OCI-LY1 (cell line): ENCODE data around the gene ITPKC.
A peak's percentile ranks its signal among the peaks of the same experiment; 100 is the strongest.

Experiments
- H2AFZ ChIP-seq: fragments of 200-600 bp; sonication (generic), shearing (Covaris generic); 2 replicates; pipeline ENCODE4 v1.6.0; 2014; ENCODE audit warnings: antibody characterized with exemption, mild to moderate bottlenecking, low read length
- H3F3A ChIP-seq: fragments of 200-600 bp; sonication (generic), shearing (Covaris generic); 2 replicates; pipeline ENCODE4 v1.6.0; 2014; ENCODE audit warnings: mild to moderate bottlenecking, antibody characterized with exemption, low read length, moderate library complexity; ENCODE audit not compliant: insufficient read depth
- H3K27ac ChIP-seq: fragments of 200-600 bp; sonication (generic); 2 replicates; pipeline ENCODE4 v1.5.1; 2014; ENCODE audit warnings: low read length, mixed run types, mild to moderate bottlenecking, low read depth; ENCODE audit not compliant: poor library complexity, severe bottlenecking
- H3K27me3 ChIP-seq: fragments of 200-600 bp; sonication (generic); 2 replicates; pipeline ENCODE4 v1.6.0; 2014; ENCODE audit warnings: antibody characterized with exemption, mild to moderate bottlenecking, low read length, moderate library complexity; ENCODE audit not compliant: insufficient read depth
- H3K36me3 ChIP-seq: fragments of 200-600 bp; sonication (generic); 2 replicates; pipeline ENCODE4 v1.6.1; 2014; ENCODE audit warnings: mild to moderate bottlenecking, antibody characterized with exemption, low read length, moderate library complexity, mixed read lengths; ENCODE audit not compliant: insufficient read depth
- H3K4me1 ChIP-seq: fragments of 200-600 bp; sonication (generic); 2 replicates; pipeline ENCODE4 v1.5.1; 2014; ENCODE audit warnings: mild to moderate bottlenecking, low read length, moderate library complexity; ENCODE audit not compliant: insufficient read depth, severe bottlenecking
- H3K4me2 ChIP-seq: fragments of 200-600 bp; sonication (generic), shearing (Covaris generic); 2 replicates; pipeline ENCODE4 v1.6.1; 2014; ENCODE audit warnings: low read length
- H3K4me3 ChIP-seq: fragments of 200-600 bp; sonication (generic); 2 replicates; pipeline ENCODE4 v1.5.1; 2014; ENCODE audit warnings: low read length, low read depth, mild to moderate bottlenecking, mixed read lengths; ENCODE audit not compliant: poor library complexity, severe bottlenecking
- H3K79me2 ChIP-seq: fragments of 200-600 bp; shearing (Covaris generic); 2 replicates; pipeline ENCODE4 v1.6.1; 2016; ENCODE audit warnings: mixed run types, low read length, mixed read lengths; ENCODE audit not compliant: insufficient read depth
- H3K9ac ChIP-seq: fragments of 200-600 bp; sonication (generic), shearing (Covaris generic); 2 replicates; pipeline ENCODE4 v1.6.1; 2014; ENCODE audit warnings: mild to moderate bottlenecking, low read length, mixed read lengths
- H3K9me2 ChIP-seq: fragments of 200-600 bp; sonication (generic), shearing (Covaris generic); 2 replicates; pipeline ENCODE4 v1.6.1; 2014; ENCODE audit warnings: low read depth, mild to moderate bottlenecking, low read length, mixed read lengths
- H3K9me3 ChIP-seq: fragments of 200-600 bp; shearing (Covaris generic); 2 replicates; pipeline ENCODE4 v1.6.1; 2014; ENCODE audit warnings: low read length, mixed read lengths
- H4K20me1 ChIP-seq: fragments of 200-600 bp; sonication (generic), shearing (Covaris generic); 2 replicates; pipeline ENCODE4 v1.6.0; 2016; ENCODE audit warnings: mild to moderate bottlenecking, low read length; ENCODE audit not compliant: insufficient read depth
- CTCF ChIP-seq: fragments of 200-600 bp; sonication (generic), shearing (Covaris generic); IDR thresholded peaks from 2 replicates; pipeline ENCODE4 v1.5.1; 2017; ENCODE audit warnings: mild to moderate bottlenecking, antibody characterized with exemption, low read length, moderate library complexity, mixed read lengths
- EZH2 ChIP-seq: fragments of 200-600 bp; sonication (generic), shearing (Covaris generic); IDR thresholded peaks from 2 replicates; pipeline ENCODE4 v1.8.0; 2017; ENCODE audit warnings: borderline replicate concordance, mixed run types, mild to moderate bottlenecking, antibody characterized with exemption, low read length, moderate library complexity, mixed read lengths

The ITPKC gene

GRCh38 chr19:40690693-40691420 lies 26.1 kb upstream of the ITPKC start:
- peaks cover 2% of the 10 kb centered on the region; the same call in 1 of the 2 replicates for H3K36me3 ChIP-seq

GRCh38 chr19:40691421-40692211 lies 25.3 kb upstream of the ITPKC start:
- Histone ChIP-seq H3K27ac (peak overlapping the region; percentile 86), H4K20me1 (no peaks in the 10 kb centered on the region), H3F3A (0 out of 2 replicates have a peak, but pooled peaks cover 7% of the 10 kb centered on the region), H2AFZ (no peak overlapping the region), H3K9me3 (no peaks in the 10 kb centered on the region), H3K36me3 (no peaks in the 10 kb centered on the region), H3K4me3 (peak overlapping the region; percentile 81), H3K9me2 (no peaks in the 10 kb centered on the region), H3K4me1 (peaks cover 40% of the 10 kb centered on the region), H3K9ac (peak overlapping the region; percentile 90), H3K4me2 (peak overlapping the region; percentile 100), H3K79me2 (no peaks in the 10 kb centered on the region), H3K27me3 (no peaks in the 10 kb centered on the region)
- TF ChIP-seq CTCF (peak; percentile 13; the same call in 1 of the 2 replicates), EZH2 (no peak)

More at GRCh38 chr19:40690693-40691420, 26.1 kb upstream of the ITPKC start:
- no peaks in the 10 kb centered on the region for H4K20me1 ChIP-seq
- peaks cover 40% of the 10 kb centered on the region for H3K4me1 ChIP-seq
- H3K9me2 ChIP-seq, result no peaks in the 10 kb centered on the region
- H3K9ac ChIP-seq, result peak overlapping the region; percentile 90
- TF ChIP-seq EZH2, result no peak
- TF ChIP-seq CTCF, result no peak
- no peaks in the 10 kb centered on the region for H3K27me3 ChIP-seq
- no peaks in the 10 kb centered on the region for H3K9me3 ChIP-seq
- H3K4me3 ChIP-seq, result peak overlapping the region; percentile 81
- H2AFZ ChIP-seq, result 0 out of 2 replicates have a peak overlapping the region, but pooled peaks have one; percentile 11
- H3K27ac ChIP-seq, result peak overlapping the region; percentile 86
- peak overlapping the region; percentile 100 for H3K4me2 ChIP-seq
- H3K79me2 ChIP-seq, result no peaks in the 10 kb centered on the region
- 0 out of 2 replicates have a peak, but pooled peaks cover 7% of the 10 kb centered on the region for H3F3A ChIP-seq

- Histone ChIP-seq H4K20me1 (no peaks in the 10 kb centered on the region), H3K9me2 (no peaks in the 10 kb centered on the region), H3K4me3 (no peak overlapping the region), H2AFZ (no peak overlapping the region), H3K36me3 (no peaks in the 10 kb centered on the region), H3K27me3 (no peaks in the 10 kb centered on the region), H3K4me1 (peaks cover 40% of the 10 kb centered on the region), H3K79me2 (no peaks in the 10 kb centered on the region), H3F3A (0 out of 2 replicates have a peak, but pooled peaks cover 7% of the 10 kb centered on the region), H3K9ac (no peak overlapping the region), H3K27ac (peak overlapping the region; percentile 86), H3K4me2 (no peak overlapping the region), H3K9me3 (no peaks in the 10 kb centered on the region)
- TF ChIP-seq EZH2, result no peak
- TF ChIP-seq CTCF, result no peak
Measured at GRCh38 chr19:40692212-40692551, 24.7 kb upstream of the ITPKC start.
